GM19395 (cell line): ENCODE measurements around the gene TIMM17B.

ENCODE experiments used
- ATAC-seq: cut with Tn5 transposase; IDR thresholded peaks from one replicate; pipeline ENCODE4 v1.9.1; 2021; ENCODE audit warnings: mild to moderate bottlenecking, moderate library complexity; ENCODE audit not compliant: unreplicated experiment

Gene TIMM17B

DNA sequence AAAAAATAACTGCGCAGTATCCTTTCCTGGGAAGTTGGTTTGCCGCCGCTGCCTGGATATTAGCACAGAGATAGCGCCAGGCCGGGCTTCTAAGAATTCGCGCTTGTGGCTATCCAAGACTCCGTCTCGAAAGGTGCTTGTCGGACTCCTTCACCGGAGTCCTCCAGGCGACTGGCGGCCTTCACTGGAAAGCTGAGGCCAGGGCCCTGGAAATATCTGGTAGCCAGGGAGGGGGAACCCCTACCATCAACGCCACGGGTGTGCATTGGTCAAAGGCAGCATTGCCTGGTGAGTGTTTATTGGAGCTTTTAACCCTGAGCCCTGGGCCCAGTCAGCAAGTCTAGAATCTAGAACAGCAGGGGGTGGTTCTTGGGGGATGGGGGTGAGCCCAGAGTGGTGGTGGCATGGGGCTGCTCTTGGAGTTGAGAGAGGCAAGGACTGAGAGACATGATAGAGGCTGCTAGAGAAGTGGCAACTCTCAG lies 21.8 kb upstream of the TIMM17B start:
- no peak for ATAC-seq

DNA sequence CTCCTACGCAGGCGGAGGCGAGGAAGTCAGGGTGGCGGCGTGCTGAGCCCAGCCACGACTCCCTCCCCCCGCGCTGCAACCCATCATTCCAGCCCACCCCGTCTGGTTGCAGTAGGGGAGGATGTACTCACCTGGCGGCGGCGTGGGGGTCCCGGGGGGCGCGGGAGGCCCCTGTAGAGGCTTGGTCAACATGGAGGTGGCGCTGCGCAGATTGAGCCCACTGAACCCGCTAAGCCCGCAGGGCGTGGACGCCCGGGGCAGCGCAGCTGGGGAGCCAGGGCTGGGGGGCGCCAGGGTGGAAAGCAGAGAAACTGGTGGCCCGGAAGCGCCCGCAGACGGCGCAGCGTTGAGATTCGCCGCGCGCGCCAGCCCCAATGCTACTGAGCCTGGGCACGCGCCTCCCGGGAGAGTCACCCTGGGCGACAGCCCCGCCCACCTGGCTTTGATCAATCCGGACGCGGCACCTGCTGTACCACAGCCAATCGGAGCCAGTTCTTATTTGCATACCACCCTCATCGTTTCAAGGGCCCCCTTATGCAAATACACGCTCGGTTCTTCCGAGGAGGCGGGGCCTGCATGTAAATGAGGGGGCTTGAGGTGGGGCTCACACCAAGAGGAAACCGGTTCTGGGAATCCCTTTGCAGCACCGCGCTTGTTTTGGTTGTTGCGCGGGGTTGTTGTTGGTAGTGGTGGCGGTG lies 21.2 kb upstream of the TIMM17B start, which contains the start of gene PIM2:
Gene PIM2, minus strand, starts transcription at position 382 of the 698 bp plus-strand sequence. Its CDS starts 190 bp downstream, at position 192.
- ATAC-seq: peak; percentile 70

DNA sequence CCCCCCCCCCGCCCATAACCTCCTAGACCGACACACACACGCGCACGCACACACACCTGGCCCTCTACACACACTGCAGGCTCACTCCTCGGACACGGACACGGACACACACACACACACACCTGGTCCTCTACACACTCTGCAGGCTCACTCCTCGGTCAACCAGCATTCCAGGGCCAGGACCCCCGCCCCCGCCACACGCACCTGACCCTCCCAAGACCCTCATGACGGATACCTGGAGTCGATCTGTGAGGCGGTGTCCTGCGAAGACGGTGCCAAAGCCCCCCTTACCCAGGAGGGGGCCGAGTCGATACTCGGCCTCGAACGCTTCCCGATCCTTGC lies 20.7 kb upstream of the TIMM17B start:
- no peak for ATAC-seq

DNA sequence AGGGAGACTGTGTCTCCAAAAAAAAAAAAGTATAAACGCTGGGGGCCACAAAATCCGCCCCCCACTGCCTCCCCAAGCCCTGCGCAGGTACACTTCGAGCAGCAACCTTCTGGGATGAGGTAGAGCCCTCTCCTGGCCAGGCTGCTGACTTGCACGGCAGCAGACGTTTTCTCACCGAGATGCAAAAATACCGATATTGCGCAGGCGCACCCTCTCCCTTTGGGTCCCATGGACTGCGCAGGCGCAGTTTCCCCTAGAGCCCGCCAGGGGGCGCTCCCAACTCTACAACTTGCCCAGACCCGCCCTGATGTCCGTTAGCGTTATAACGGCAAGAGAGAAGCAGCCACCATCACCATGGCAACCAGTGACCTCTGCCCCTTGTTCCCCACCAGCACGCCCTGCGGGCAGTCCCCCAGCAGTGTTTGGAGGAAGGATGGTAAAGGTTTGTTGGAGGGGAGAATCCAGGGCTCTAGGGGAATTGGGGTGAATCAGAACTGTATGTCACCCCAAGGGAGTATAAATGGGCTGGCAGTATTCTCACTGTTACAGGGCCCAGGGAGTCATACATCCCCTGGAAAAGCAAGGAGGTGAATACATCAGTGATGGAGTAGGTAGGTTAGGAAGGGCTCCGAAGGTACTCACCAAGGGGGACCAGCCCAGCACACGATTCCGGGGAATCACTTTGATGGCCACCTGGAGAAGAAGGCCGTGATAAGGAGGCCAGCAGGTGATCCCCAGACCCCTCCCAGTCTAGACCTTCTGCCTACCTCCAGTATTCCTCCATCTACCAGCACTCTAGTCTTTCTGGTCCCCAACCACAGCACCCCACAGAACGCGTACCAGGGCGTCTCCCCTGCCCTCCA lies 19.8 kb upstream of the TIMM17B start:
- peak; percentile 57 for ATAC-seq

DNA sequence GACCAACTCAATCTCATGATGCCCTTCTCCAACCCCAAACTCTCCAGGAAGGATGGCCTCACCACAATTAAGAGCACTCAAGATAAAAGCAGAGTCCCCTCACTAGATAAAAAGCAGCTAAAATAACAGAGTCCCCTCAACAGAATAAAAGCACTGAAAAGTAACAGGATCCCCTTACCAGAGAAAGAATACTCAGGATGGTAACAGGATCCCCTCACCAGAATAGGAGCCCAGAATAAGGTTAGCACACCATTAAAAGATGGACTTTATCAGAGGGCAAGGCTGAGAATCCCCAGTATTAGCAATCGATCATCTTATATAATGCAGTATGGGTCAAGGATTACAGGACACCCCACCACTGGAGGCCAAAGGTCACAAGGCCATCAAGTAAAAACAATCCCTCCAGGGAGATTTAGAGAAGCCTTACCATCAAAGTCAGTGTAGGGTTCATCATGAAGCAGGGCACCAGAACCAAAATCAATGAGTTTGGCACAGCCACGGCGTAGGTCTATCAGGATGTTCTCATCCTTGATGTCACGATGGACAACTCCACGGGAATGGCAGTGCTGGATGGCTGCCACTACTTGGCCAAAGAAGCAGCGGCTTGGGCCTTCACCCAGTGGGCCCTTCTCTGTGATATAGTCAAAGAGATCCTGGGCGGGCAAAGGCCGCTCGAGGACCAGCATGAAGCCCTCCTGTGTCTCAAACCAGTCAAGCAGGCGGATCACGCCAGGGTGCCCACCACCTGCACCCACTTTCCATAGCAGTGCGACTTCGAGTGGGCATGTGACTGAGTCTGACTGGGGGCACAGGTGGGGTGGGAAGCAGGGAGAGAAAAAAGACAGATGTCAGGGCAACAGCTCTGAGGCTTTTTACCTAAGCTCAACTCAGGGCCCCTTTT lies 17.3 kb upstream of the TIMM17B start:
- ATAC-seq: no peak

DNA sequence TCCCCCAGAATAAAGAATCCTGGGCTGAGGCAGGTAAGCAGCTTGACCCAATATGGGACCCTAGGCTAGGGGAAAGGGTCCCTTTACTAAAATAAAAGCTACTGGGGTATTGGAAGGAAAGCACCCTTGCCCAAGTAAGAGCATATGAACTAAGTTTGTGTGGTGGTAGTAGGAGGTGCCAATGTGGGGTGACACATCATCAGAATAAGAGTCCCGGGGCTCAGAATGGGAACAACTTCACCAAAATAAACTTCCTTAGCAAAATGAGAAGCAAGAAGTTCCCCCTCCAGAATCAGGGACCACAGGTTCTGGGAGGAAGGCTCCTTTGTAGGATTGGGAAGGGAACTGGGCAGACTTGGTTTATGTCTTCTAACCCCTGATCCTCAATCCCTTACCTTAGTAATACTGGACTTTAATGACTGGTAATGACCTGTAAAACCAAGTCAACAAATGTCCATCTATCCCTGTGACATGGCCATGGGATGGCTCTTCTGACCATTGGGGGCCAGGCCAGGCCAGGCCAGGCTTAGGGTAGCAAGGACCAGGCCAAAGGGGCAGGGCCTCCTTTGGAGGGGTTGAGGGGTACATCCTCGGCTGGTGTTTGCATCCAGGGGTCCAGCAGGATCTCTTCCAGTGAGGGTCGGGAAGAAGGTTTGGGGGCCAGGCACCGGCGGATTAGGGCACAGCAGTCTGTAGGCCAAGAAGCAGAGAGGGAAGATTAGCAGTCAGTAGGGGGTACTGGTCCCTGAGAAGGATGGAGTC lies 16.2 kb upstream of the TIMM17B start:
- no peak for ATAC-seq

DNA sequence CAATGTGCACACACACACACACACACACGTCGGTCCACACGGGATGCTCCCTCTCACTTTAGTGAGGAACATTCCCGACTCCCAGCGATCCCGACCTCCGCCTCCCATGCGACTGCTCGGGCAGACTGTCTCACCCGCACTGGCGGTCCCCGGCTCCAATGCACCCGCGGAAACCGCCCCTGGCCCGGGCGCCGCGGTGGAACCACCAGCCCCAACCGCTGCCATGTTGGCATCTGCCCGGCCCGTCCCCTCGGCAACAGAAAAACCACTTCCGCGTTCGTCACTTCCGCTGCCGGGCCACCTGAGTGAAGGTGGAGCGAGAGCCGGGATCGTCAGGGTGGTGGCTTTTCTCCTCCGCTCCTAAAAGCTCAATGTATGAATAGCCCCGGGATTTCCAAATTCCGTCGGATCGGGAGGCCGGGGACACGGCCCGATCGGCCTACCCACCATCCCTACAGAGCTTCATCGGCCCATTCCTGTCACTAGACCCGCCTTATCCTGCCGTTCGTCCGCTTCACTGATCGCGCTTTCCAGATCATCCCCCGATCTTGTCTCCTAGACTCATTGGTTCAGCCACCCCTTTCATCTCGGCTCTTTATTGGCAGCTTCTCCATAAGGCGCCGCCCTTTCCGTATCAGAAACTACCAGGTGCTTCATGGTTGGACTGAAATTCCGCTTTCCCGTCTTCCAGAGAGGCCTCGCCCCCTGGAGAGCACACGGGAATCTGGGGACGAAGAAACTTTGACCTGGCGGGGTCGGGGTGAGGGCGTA lies 14.0 kb upstream of the TIMM17B start, which contains the start of gene SLC35A2:
Gene SLC35A2, minus strand, starts transcription at position 235 of the 771 bp plus-strand sequence. Its CDS starts 10 bp downstream, at position 225.
- ATAC-seq: peak; percentile 67

DNA sequence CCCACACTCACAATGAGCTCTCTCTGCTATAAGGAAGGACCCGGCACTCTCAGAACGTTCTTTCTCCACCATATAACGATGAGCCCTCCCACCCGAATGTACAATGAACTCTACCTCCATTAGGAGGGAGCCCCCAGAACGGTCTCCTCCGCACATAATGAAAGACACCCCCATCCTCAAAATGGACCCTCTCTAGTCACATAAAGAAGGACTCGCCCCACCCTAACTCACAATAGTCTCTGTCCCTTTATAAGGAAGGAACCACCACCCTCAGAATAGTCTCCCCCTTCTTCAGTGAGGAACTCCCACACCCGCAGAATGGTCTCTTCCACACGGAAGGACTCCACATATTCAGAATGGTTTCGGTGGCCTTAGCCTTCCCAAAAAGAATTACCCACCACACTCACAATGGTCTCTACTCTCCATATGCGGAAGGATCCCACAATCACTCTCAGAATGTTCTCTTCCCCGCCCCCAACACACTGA lies 13.4 kb upstream of the TIMM17B start:
- peak; percentile 33 for ATAC-seq

DNA sequence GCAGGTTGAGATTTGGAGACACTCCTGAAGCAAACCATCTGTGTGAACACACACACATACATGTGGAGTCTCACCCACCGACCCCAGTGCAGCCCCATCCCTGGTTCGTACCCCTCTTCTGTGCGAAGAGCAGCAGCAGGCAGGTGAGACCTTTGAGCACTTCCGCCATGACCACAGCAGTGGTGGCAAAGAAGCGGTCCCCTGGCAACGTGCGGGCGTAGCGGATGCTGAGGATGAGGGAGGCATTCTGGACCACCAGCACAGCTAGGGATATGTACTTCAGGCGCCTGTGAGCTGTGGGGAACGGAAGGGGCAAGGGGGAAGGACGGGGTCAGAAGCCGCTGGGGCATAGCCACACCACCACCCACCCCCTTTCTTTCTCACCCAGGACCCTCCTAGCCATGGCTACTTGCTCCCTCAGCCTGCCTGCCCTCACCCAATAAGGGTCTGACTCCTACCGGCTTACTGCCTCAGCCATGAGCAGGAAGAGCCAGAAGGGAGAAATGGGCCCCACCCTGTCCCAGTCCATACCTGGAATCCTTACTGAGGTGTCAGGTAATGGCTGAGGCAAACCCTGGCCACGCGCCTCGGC lies 12.2 kb upstream of the TIMM17B start:
- no peak for ATAC-seq

DNA sequence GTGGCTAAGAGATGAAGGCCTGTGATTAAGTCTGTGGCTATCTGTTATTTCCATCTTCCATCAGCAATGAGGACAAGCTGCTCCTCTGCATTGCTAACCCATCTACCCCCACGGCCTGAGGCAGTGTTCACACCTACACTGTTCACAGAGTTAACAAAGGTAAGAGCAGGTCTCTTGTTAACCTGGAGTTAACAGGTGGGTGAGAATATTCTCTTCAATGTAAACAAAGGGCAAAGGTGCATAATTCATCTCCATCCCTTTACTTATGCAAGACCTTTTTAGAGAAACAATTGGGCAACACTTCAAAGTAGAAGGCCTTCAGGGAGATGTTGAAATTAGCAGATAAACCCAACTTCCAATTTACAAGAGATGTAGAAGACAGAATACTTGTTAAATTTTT lies 11.0 kb upstream of the TIMM17B start:
- ATAC-seq: no peak

DNA sequence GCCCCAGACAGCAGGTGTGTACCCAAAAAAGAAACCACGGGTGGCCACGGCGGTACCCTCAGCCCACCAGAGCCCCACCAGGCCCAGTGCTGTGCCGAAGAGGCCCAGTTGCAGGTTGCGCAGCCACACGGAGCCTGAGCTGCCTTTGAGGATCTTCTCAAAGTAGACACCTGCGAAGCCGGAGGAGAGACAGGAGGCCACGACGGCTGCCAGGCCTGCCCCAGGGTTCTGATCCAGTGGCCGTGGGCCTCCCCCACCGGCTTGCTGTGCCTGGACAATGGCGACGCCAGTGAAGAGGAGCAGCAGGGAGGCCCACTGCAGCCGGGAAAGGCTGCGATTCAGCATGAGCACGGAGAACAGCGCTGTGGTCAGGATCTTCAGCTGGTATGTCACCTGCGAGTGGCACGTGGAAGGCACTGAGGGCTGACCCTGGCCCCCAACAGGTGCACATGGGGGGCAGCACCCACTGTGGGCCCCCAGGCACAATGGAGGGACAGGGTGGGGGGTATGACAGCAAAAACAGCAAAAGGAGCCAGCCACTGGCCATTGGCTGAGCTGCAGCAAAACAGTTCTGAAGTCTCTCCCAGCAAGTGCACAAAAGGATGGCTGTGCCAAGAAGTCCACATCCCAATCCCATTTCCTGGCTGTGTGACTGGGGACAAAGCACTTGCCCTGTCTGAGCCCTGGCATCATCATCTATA lies 7.7 kb upstream of the TIMM17B start:
- no peak for ATAC-seq

DNA sequence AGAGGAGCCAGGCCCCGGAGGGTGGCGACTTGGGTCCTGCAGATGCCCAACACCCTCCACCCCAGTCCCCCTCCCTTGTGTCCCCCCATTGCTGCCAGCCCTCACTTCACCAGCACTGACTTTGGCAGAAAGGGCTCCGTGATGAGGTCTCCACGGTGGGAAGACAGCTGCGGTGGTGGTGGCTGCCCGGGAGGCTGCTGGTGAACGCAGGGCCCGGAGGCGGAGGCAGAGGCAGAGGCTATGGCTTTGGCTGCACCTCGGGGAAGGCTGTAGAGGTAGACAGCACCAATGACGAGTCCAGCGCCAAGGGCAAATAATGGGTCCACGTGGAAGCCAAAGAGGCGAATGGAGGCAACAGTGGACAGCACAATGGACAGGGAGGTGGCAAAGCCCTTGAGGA lies 7.1 kb upstream of the TIMM17B start:
- ATAC-seq: no peak

DNA sequence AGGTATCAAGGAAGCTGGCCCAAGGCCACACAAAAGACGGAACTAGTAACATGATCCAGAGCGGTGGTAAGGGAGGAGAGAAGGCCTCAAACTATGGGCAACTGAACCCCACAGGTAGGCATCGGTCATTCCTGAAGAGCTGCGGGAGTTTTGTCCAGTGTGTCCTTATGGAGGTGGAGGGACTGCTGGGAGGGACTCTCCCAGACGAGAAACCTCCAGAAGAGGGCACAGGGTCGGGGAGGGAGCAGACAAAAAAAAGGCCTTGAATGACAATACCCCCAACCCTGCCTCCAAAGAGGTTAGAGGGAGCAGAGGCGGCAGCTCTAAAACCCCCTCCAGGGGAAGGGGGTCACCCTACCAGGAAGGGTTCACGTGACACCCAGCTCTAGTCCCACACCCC lies 6.6 kb upstream of the TIMM17B start:
- ATAC-seq: no peak

DNA sequence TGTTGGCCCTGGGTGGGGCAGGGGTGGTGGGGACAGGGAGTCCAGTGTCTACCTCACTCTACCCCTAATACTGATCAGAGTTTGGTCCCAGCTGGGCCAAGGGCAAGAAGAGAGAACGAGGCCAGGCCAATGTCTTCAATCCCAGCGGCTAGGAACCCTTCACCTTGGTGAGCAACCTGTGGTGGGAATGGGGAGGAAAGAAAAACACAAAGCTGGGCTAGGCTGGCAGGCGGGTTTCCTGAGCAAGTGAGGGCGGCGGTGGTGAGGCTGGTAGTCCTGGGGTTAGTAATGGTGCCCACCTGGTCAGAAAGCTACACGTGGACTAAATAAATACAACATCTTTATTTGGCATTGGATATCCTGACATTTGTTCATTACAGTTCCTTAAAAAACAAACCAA lies 5.7 kb upstream of the TIMM17B start:
- no peak for ATAC-seq

DNA sequence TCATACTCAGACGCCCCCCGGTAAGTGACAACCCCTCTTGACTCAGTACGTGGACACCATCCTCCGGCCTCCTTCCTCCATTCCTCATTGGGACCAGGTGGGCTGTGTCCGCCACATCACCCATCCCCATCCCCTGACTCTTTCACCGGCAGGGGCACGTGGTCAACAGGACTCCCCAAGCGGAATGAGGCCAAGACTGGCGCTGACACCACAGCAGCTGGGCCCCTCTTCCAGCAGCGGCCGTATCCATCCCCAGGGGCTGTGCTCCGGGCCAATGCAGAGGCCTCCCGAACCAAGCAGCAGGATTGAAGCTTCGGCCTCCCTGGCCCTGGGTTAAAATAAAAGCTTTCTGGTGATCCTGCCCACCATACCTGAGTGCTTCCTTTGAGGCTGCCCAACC lies 5.2 kb upstream of the TIMM17B start:
- ATAC-seq: no peak

DNA sequence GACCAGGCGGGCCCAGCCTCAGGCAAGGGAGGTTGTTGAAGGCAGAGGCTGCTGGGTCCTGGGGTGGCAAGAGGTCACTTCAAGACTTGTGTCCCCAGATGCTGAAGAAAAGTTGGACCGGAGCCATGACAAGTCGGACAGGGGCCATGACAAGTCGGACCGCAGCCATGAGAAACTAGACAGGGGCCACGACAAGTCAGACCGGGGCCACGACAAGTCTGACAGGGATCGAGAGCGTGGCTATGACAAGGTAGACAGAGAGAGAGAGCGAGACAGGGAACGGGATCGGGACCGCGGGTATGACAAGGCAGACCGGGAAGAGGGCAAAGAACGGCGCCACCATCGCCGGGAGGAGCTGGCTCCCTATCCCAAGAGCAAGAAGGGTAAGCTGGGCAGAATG lies 4.6 kb upstream of the TIMM17B start:
- ATAC-seq: no peak

DNA sequence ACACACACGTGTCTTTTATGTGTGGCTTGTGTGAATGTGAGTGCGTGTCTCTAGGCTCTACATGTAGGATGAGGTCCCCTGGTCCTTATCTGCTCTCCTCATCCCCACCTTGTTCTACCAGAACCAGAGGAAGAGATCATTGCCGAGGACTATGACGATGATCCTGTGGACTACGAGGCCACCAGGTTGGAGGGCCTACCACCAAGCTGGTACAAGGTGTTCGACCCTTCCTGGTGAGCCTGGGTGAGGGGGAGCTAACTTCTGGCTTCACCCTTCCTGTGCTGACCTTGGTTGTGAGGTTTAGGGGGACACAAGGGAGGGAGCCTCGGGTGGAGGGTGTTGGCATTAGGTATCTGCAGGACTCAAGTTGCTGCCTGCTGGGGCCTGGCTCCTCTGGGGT lies 3.5 kb upstream of the TIMM17B start:
- no peak for ATAC-seq

DNA sequence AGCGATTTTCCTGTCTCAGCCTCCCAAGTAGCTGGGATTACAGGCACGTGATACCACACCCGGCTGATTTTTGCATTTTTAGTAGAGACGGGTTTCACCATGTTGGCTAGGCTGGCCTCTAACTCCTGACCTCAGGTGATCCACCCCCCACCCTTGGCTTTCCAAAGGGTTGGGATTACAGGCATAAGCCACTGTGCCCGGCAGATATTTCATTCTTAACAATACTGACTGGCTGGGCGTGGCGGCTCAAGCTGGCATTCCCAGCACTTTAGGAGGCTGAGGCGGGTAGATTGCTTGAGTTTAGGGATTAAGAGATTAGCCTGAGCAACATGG lies 1.5 kb upstream of the TIMM17B start:
- ATAC-seq: no peak
